A549 (cell line): ENCODE results near the gene MNX1.

ENCODE experiments used
- BHLHE40 ChIP-seq: IDR thresholded peaks from 2 replicates; pipeline ENCODE4 v1.6.1; 2012; ENCODE audit warnings: low read depth, low read length, inconsistent platforms
- CBX2 ChIP-seq: fragments of 200-600 bp; sonication (generic); IDR thresholded peaks from 2 replicates; pipeline ENCODE4 v1.6.1; 2016; ENCODE audit warnings: low read depth, mild to moderate bottlenecking, borderline replicate concordance
- CTCF ChIP-seq: fragments of >200 bp; sonication (Bioruptor Twin); formaldehyde crosslinking; IDR thresholded peaks from 3 replicates; pipeline ENCODE4 v1.5.1; 2016
- HOXA7 ChIP-seq: fragments of 250-450 bp; sonication (Bioruptor Pico); IDR thresholded peaks from 2 replicates; pipeline ENCODE4 v1.5.0; 2020; ENCODE audit warnings: mild to moderate bottlenecking, moderate library complexity
- JUN ChIP-seq, 2 experiments: fragments of >200 bp; sonication (Bioruptor Twin); formaldehyde crosslinking; IDR thresholded peaks; 2 replicates in 1 of 2; 3 replicates in 1 of 2; pipeline ENCODE4 v1.6.1; 2016 to 2017
- MAFK ChIP-seq: fragments of 450-650 bp; IDR thresholded peaks from 2 replicates; pipeline ENCODE4 v1.6.1; 2014; ENCODE audit not compliant: partially characterized antibody
- POLR2A ChIP-seq: IDR thresholded peaks from 2 replicates; pipeline ENCODE4 v1.6.1; 2012; ENCODE audit warnings: mild to moderate bottlenecking, low read length
- RCOR1 ChIP-seq: fragments of 150-350 bp; IDR thresholded peaks from 2 replicates; pipeline ENCODE4 v1.6.1; 2014; ENCODE audit warnings: antibody characterized with exemption, low read length, low read depth
- REST ChIP-seq: fragments of 200-600 bp; sonication (generic); IDR thresholded peaks from 2 replicates; pipeline ENCODE4 v1.6.1; 2016; ENCODE audit warnings: antibody characterized with exemption, mild to moderate bottlenecking, moderate library complexity
- USF2 ChIP-seq: fragments of 450-650 bp; IDR thresholded peaks from 2 replicates; pipeline ENCODE4 v1.6.1; 2014; ENCODE audit warnings: antibody characterized with exemption

- TF ChIP-seq REST (no peak), USF2 (no peak), CTCF (no peak), POLR2A (no peak), HOXA7 (CRISPR knock-in tag) (no peak), RCOR1 (no peak), MAFK (no peak), CBX2 (no peak), BHLHE40 (no peak), JUN (IDR thresholded peaks at IDR 0.05) (no peak)
These were observed 9.5 kb downstream of the MNX1 start for GRCh38 chr7:157000741-157001653.
